Measurements from ENCODE around the gene ALDH3A2.
"Not testable (repeated sequence)": the region's sequence is repeated elsewhere in the genome, so short reads cannot be mapped to it uniquely, and the experiment has no call there.

ALDH3A2 gene

DNA sequence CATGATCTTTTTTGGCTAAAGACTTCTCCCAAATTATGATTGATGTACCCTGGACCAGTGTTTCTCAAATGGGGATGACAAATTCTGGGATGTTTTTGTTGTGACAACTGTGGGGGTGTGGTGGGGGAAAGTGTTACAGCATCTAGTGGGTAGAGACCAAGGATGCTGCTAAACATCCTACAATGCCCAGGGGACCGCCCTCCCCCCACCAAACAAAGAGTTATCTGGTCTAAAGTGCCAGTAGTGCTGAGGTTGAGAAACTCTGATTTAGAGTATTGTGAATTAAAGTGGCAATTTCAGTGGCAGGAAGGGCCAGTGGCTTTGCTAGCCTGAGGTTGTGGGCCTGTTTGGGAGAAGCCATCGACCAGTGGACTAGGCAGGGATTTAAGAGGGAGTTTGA lies 34.6 kb downstream of the ALDH3A2 start:
- no peak for DNase-seq

GRCh38 chr17:19684909-19685580 lies 36.5 kb downstream of the ALDH3A2 start:
- DNase-seq = not testable (repeated sequence)

DNA sequence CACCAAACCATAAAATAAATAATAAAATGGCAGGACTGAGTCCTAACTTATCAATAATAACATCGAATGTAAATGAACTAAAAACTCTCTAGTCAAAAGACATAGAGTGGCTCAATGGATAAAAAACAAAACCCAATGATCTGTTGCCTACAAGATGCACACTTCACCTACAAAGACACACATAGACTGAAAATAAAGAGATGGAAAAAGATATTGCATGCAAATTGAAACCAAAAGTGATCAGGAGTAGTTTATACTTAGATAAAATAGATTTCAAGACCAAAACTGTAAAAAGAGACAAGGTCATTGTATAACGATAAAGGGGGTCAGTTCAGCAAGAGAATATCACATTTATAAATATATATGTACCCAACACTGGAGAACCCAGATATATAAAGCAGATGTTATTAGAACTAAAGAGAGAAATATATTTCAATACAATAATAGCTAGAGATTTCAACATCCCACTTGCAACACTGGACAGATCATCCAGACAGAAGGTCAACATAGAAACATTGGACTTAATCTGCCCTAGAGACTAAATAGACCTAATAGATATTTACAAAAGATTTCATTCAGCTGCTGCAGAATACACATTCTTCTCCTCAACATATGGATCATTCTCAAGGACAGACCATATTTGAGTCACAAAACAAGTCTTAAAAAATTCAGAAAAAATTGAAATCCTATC lies 38.0 kb downstream of the ALDH3A2 start:
- no peak for DNase-seq

DNA sequence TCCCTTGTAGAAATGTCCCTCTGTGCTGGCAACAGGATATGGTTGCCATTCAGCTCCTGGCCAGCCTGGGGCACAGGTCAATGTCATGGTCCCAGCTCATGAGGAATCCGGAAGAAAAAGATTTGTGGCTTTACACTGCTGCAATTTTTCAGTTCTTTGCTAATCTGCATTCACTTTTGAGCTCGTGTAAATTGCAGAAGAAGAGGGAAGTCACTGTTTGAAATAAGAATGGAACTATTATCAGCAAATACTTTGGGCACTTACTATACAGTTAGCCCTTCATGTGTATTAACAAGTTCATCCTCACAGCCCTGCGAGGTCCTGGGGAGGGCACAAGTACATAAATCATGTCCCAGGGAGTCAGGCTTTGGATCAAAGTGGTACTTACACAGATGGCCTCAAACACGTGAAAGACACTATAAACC lies 53.7 kb downstream of the ALDH3A2 start:
- DNase-seq = no peak

GRCh38 chr17:19703106-19703827 lies 54.7 kb downstream of the ALDH3A2 start:
- no peak for DNase-seq

DNA sequence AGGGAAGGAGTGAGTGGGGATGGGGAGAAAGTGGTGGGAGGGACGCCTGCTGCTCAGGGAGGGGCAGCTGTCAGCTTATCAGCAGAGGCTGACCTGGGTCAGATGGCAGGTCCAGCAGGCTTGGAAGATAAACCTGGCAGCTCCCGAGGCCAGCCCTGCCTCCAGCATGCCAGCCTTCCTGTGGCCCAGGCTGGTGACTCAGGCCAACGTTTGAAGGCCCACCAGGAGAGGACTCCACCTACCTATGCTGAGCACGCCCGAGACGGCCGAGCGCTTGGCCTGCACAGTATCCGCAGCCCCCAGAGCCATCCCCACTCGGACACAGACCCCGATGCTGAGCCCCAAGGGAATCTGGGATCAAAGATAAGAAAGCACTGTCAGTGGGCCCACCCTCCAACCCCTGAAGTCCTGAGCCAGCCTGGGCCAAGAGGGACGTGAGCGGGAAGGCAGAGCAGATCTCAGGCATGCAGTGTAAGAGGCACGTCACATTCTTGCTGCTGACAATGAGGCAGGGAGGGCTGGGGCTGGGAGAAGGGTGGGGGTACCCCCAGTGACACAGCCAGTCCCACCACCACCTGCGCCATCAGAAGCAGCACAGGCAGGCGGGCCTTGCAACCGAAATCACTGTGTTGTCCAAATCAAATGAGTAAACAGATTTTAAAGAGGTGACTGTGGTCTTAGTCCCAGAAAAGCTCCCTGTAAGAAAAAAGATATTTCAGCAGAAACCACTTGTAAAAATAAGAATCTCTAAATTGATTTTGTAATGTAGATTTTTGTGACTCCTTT lies 55.5 kb downstream of the ALDH3A2 start:
- no peak for DNase-seq

- DNase-seq = no peak
Measured at GRCh38 chr17:19705201-19705600, 56.6 kb downstream of the ALDH3A2 start.

- DNase-seq = peak; percentile 28
Measured at GRCh38 chr17:19705771-19706770, 57.5 kb downstream of the ALDH3A2 start.

GRCh38 chr17:19706791-19707727 lies 58.5 kb downstream of the ALDH3A2 start:
- peak; percentile 76 for DNase-seq

DNA sequence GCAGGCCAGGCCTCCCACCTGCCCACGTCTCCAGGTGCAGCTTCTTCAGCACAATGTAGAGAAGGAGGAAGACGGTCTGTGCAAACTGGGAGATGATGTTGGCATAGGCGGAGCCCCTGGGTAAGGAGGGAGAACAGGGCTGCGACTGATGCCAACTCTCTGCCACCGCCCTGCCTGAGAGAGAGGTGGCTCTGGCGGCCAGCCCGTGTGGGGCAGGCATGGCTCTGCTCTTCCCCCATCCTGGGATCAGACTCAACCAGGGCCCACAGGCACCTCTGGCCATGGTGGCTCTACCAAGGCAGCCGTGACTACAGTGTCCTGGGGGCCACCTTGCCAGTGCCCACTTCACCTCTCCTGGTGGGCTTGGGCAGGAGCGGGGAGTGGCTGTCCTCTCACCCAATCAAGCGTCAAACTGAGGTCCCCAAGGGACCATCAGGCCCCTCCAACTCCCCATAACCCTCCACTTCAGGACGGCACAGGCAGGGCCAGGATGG lies 59.2 kb downstream of the ALDH3A2 start:
- DNase-seq = no peak

DNA sequence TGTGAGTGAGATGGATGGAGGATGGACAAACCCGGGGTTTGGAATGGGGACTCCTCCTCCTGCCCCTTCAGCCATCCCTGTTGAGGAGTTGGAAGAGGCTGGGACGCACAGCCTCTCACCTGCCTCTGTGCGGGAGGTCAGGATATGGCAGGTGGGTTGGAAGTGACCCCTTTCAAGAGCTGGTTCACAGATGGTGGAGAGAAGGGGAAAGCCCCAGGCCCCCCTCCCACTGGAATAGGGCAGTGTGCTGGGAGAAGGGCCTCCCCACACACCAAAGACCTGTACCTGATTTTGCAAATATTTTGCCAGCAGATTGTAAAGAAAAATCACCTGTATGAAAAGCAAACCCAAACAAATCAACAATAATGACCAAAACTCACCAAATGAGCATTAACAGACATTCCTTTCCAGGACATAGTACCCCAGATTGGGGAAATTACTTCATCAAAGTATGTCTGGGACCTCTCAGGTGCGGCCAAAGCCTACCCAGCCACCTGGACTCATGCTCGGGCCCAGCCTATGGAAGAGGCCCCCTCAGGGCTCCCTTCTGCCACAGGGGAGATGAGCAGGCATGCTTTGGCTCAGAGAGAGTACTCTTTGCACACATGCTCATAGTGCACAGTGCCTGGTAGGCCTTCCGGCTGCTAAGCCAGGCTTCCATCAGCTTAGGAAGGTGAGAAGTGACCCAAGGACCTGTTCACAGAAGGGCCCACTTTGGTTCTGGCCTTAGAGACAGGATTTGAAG lies 60.1 kb downstream of the ALDH3A2 start:
- DNase-seq = no peak

- no peak for DNase-seq
Measured at GRCh38 chr17:19709841-19710240, 61.3 kb downstream of the ALDH3A2 start.

- DNase-seq = no peak
Measured at GRCh38 chr17:19712436-19713004, 64.0 kb downstream of the ALDH3A2 start.

DNA sequence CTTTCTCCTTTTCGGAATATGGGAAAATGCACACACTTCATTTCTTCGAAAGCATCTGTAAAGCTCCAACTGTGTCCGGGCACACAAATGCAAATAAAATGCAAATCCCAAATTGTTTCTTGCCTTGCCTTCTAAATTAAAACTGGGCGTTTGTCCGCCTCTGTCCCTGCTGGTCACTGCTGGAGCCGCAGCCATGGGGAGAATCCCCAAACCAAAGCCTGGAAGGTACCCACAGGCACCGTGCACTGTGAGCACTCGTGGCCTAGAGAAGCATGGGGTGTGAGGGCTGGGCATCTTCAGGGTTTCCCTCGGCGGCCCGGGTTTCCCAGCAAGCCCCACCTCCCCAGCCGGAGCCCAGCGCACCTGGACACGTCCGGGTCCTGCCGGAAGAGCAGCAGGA lies 64.9 kb downstream of the ALDH3A2 start:
- DNase-seq = no peak

- DNase-seq = no peak
Measured at GRCh38 chr17:19713901-19714361, 65.4 kb downstream of the ALDH3A2 start.

DNA sequence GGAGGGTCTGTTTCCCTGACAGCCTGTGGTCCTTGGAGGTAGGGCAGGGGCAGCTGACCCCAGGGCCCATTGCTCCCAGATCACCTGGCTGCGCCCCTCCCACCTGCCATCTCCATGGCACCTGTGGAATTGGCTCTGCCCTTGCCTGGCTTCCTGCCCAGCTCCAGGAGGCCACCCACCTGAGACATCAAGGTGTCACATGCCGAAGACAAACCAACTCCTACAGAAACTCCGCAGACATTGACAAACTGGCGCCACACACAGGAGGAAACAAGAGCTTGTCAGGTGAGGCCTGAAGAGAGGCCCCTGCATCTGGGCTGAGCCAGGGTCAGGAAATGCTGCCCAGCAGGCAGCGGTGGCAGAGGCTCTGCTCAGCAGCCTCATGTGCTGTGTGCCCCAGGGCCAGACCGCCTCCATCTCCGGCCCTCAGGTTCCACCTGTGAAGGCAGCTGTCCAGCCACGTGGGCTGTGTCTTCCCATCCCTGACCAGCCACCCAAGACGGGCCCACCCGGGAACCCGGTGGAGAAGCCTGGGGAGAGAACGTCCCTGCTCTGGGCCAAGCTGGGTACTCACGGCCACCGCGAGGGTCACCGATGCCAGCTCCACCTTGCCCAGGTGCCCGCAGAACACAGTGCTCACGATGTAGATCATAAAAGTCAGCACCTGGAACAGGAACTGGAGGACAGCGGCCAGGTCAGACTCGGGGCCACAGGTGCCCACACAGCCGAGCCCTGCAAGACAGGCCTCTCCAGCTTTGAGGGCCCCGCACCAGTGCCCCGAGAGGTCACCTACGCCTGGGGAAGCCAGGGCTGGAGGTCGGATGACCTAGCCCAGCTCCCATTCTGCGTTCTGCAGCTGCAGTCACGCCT lies 66.2 kb downstream of the ALDH3A2 start:
- DNase-seq = peak; percentile 18

DNA sequence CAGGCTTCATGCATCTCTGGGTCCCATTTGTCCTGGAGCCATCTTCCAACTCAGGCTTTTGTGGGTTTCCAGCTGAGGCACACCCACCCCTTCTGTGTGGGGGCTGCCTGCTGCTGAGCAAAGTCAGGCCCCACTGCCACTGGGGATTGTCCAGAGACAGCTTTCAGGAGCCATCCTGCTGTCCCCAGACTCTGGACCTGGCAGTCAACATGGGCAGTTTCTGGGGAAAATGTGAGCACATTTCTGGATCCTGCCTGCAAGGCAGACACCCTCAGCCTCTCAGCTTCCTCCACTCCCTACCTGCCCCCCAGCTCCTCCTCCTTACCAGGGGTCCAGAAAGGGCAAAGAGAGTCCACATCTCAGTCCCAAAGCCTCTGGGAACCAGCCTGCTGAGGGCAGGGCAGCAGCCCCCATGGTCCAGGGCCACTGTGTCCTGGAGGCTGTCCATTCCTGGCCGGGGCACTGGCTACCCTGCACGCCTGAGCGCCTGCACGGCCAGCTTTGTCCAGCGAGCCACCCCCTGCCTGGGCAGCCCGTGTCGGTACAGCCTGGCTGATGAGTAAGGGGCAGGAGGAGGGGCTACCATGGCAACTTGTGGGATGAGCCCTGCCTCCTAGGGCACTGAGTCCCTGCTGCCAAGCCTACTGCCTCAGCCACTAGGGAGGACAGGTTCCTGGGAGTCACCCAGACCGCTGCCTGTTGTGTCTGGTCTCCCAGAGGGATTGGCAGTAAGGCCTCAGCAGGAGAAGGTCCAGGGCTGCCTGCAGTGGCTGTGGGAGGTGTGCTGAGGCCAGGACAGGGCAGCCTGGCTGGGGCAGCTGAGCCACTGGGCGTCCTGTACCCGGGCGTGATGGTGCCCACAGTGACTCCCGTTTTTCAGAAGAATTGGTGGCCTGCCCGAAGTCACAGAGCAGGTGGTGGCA lies 67.8 kb downstream of the ALDH3A2 start, which contains the start of gene SLC47A2:
Gene SLC47A2 (minus strand): TSS at position 477 of the 923 bp plus-strand sequence. CDS start 29 bp downstream, at position 448.
- DNase-seq = no peak
